ENCODE data around the gene P2RX3.
"Not testable (repeated sequence)": the region's sequence is repeated elsewhere in the genome, so short reads cannot be mapped to it uniquely, and the experiment has no call there.

P2RX3 gene

DNA sequence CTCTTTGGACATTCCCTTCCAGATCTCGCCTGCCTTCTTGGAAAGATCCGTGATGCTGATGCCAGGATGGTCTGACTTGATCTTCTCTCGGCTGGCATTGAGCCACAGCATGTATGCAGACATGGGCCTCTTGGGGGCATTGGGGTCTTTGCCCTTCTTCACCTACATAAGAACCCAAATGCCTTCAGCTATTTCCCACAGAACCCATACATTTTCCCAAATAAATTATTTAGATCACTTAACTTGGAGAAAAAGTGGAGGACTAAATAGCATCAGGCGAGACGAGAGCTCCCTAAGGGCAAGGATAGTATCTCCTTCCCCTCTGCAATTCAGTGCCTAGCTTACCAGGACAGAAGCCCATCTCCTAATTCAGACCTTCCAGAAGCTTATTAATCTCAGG lies 10.4 kb upstream of the P2RX3 start:
- no peak for DNase-seq (ENCODE audit: low spot score)
- TF ChIP-seq CTCF (IDR thresholded peaks at IDR 0.05; ENCODE audit: extremely low read depth, missing control alignments) = no peak

GRCh38 chr11:57330029-57330428 lies 8.1 kb upstream of the P2RX3 start:
- no peak for TF ChIP-seq CTCF (IDR thresholded peaks at IDR 0.05; ENCODE audit: extremely low read depth, missing control alignments)
- no peak for DNase-seq (ENCODE audit: low spot score)

GRCh38 chr11:57331720-57332119 lies 6.4 kb upstream of the P2RX3 start:
- DNase-seq (ENCODE audit: low spot score) = no peak
- TF ChIP-seq CTCF (IDR thresholded peaks at IDR 0.05; ENCODE audit: extremely low read depth, missing control alignments) = no peak

DNA sequence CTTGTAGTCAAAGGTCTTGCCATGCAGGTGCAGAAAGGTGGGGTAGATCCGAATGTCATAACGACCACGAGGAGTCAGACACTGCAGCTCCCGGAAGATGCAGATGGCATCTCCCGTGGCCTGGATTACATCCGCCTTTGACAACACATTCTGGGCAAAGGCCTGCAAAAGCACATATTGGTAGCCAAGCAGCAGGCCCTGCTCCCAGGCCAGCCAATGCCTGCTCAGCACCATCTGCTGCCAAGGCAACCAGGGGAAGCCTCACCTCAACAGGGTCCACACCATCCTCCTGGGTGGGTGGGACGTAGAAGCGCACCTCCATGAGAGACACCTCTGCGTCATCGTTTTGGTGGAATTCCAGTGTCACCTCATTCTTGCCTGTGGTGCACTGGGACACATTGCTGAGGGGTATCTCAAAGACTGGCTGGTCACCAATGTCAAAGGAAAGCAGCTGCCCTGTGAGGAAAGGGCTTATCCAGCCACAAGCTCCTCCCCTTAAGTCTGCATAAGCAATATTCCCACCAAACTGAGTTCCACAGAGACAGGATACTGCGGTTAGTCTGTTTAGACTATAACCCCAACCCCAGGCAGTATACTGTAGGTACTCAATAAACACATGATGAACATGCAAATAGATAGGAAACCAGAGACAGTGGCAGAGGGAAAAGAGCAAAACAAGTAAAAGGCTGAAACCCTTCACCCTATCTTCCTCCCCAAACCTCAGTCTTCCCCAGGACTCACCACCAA lies 5.3 kb upstream of the P2RX3 start:
- TF ChIP-seq CTCF (IDR thresholded peaks at IDR 0.05; ENCODE audit: extremely low read depth, missing control alignments) = no peak
- no peak for DNase-seq (ENCODE audit: low spot score)

DNA sequence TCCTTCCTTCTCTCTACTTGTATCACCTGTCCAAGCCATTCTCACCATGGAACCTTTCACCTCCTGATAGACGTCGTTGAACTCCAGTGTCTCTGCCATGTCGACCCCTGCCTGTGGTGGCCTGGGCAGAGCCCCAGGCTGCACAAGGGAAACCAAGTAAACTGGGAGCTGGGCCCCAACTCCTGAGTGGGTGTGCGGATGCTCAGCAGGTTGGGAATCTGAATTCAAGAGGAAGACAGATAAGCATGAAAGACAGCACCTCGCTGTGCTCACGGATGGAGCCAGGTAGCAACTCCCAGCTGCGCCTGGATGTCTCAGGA lies 3.2 kb upstream of the P2RX3 start:
- no peak for TF ChIP-seq CTCF (IDR thresholded peaks at IDR 0.05; ENCODE audit: extremely low read depth, missing control alignments)

GRCh38 chr11:57335343-57336110 lies 2.6 kb upstream of the P2RX3 start, which contains the start of gene SSRP1:
Gene SSRP1, minus strand, starts transcription at chr11:57335892. Its CDS starts 771 bp downstream, at chr11:57335121.
- peak; percentile 94 for DNase-seq (ENCODE audit: low spot score)
- TF ChIP-seq CTCF (IDR thresholded peaks at IDR 0.05; ENCODE audit: extremely low read depth, missing control alignments) = no peak

More for the DNA sequence above, 3.2 kb upstream of the P2RX3 start:
- DNase-seq (ENCODE audit: low spot score) = no peak

DNA sequence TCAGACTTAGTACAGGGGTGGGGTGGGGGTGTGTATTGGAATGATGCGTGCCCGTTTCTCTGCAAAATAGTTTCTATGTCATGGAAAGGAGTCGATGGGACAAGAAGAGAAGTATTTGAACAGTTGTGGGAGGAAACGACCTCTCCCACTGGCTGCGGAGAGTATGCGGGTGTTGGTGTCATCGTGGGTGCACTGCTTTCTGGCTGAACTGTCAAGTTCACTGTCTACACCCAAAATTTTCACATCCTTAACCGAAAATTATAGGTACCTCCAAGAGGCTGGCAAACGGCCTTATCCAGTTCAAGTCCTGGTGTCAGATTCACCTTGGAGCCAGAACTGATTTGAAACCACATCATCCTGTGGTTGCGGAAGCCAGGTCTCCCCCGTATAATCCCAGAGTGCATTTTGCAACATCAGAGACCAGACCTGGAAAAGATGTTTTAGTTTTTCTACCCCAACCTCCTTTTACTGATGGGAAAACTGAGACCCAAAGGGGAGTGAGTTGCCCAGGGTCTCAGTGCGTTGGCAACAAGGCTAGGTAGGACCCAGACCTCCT lies 2.0 kb upstream of the P2RX3 start:
- DNase-seq (ENCODE audit: low spot score) = no peak
- no peak for TF ChIP-seq CTCF (IDR thresholded peaks at IDR 0.05; ENCODE audit: extremely low read depth, missing control alignments)

- DNase-seq (ENCODE audit: low spot score) = not testable (repeated sequence)
These were observed 1.3 kb upstream of the P2RX3 start for GRCh38 chr11:57336856-57337255.

Data from GM20000 (cell line).